ENCODE measurements around the gene PLSCR2. TPM values are rescaled to one million over a fixed set of nuclear protein-coding genes. Genes with fewer than 3 reads are reported as not detected.
A peak's percentile ranks its signal among the peaks of the same experiment; 100 is the strongest.

The PLSCR2 gene
- total and polyA plus RNA-seq, 4 donors, result 0.25 TPM; not detected in 3

GRCh38 chr3:146468671-146469149, 651 bp downstream of the PLSCR2 start:
- Histone ChIP-seq H3K9ac (ENCODE audit: low read depth in 1 of 2, low read length in 2 of 2) (no peak overlapping the region), H3K4me1 (ENCODE audit: control insufficient read depth in 4 of 4, insufficient read depth in 4 of 4, low read length in 3 of 4) (peaks cover 0 to 5% (median 2%) of the 10 kb centered on the region in 4 donors), H3K27ac (ENCODE audit: low read depth in 1 of 2, low read length in 2 of 2) (no peak overlapping the region), H3K36me3 (ENCODE audit: control insufficient read depth in 4 of 4, insufficient read depth in 3 of 4, low read depth in 1 of 4, low read length in 3 of 4) (no peaks in the 10 kb centered on the region), H3K4me3 (ENCODE audit: low read depth in 1 of 3, low read length in 3 of 3) (peak overlapping the region in 2 of 3 donors; percentile 68 to 73), H3K27me3 (ENCODE audit: control insufficient read depth in 4 of 4, insufficient read depth in 4 of 4, low read length in 3 of 4) (no peaks in the 10 kb centered on the region), H3K9me3 (ENCODE audit: control insufficient read depth in 4 of 4, low read length in 3 of 4) (no peaks in the 10 kb centered on the region)
- no peak for DNase-seq (ENCODE audit: low spot score)
- WGBS, result 89% methylated on average over 10 of the region's 10 CpGs
- TF ChIP-seq REST (IDR thresholded peaks at IDR 0.05), result no peak
- no peak for TF ChIP-seq RAD21 (IDR thresholded peaks at IDR 0.05)

GRCh38 chr3:146468234-146468633, 1.1 kb downstream of the PLSCR2 start:
- no peak overlapping the region for H3K4me3 ChIP-seq (ENCODE audit: low read depth in 1 of 3, low read length in 3 of 3)
- no peak overlapping the region for H3K27ac ChIP-seq (ENCODE audit: low read depth in 1 of 2, low read length in 2 of 2)
- TF ChIP-seq HNF4A (conservative IDR thresholded peaks at IDR 0.05), result no peak
- TF ChIP-seq GABPA (IDR thresholded peaks at IDR 0.05 in 1 of 2, conservative IDR thresholded peaks at IDR 0.05 in 1 of 2), result no peak
- TF ChIP-seq EGR1 (IDR thresholded peaks at IDR 0.05; ENCODE audit: low read depth in 2 of 2), result no peak
- TF ChIP-seq NR2F2 (IDR thresholded peaks at IDR 0.05), result no peak
- no peak for TF ChIP-seq FOXA1 (IDR thresholded peaks at IDR 0.05)
- TF ChIP-seq RXRA (IDR thresholded peaks at IDR 0.05), result no peak
- no peaks in the 10 kb centered on the region for H3K27me3 ChIP-seq (ENCODE audit: control insufficient read depth in 4 of 4, insufficient read depth in 4 of 4, low read length in 3 of 4)
- no peak for DNase-seq (ENCODE audit: low spot score)
- no peaks in the 10 kb centered on the region for H3K9me3 ChIP-seq (ENCODE audit: control insufficient read depth in 4 of 4, low read length in 3 of 4)
- H3K4me1 ChIP-seq (ENCODE audit: control insufficient read depth in 4 of 4, insufficient read depth in 4 of 4, low read length in 3 of 4), result peaks cover 0 to 5% (median 2%) of the 10 kb centered on the region in 4 donors
- WGBS, result 84% methylated on average over 4 of the region's 4 CpGs
- no peak overlapping the region for H3K9ac ChIP-seq (ENCODE audit: low read depth in 1 of 2, low read length in 2 of 2)
- no peaks in the 10 kb centered on the region for H3K36me3 ChIP-seq (ENCODE audit: control insufficient read depth in 4 of 4, insufficient read depth in 3 of 4, low read depth in 1 of 4, low read length in 3 of 4)

GRCh38 chr3:146466604-146467003, 2.8 kb downstream of the PLSCR2 start:
- Histone ChIP-seq H3K27me3 (ENCODE audit: control insufficient read depth in 4 of 4, insufficient read depth in 4 of 4, low read length in 3 of 4) (no peaks in the 10 kb centered on the region), H3K36me3 (ENCODE audit: control insufficient read depth in 4 of 4, insufficient read depth in 3 of 4, low read depth in 1 of 4, low read length in 3 of 4) (no peaks in the 10 kb centered on the region), H3K9me3 (ENCODE audit: control insufficient read depth in 4 of 4, low read length in 3 of 4) (no peaks in the 10 kb centered on the region), H3K9ac (ENCODE audit: low read depth in 1 of 2, low read length in 2 of 2) (no peak overlapping the region), H3K27ac (ENCODE audit: low read depth in 1 of 2, low read length in 2 of 2) (no peak overlapping the region), H3K4me3 (ENCODE audit: low read depth in 1 of 3, low read length in 3 of 3) (no peak overlapping the region), H3K4me1 (ENCODE audit: control insufficient read depth in 4 of 4, insufficient read depth in 4 of 4, low read length in 3 of 4) (peaks cover 0 to 5% (median 2%) of the 10 kb centered on the region in 4 donors)
- DNase-seq (ENCODE audit: low spot score), result no peak
- WGBS, result 39% methylated on average over 1 of the region's 1 CpG
- TF ChIP-seq TAF1 (conservative IDR thresholded peaks at IDR 0.05), result no peak

Data from liver (tissue), 9 donors.